IPS-15b (cell line): ENCODE results near the gene LMOD3.

Source experiments
- H3K27me3 ChIP-seq: one replicate; pipeline ENCODE4 v1.6.1; 2013; ENCODE audit warnings: low read length; ENCODE audit not compliant: control insufficient read depth, insufficient read depth
- H3K36me3 ChIP-seq: one replicate; pipeline ENCODE4 v1.6.1; 2013; ENCODE audit warnings: low read length; ENCODE audit not compliant: control insufficient read depth, insufficient read depth
- H3K4me1 ChIP-seq: one replicate; pipeline ENCODE4 v1.6.1; 2013; ENCODE audit warnings: mild to moderate bottlenecking, low read length; ENCODE audit not compliant: control insufficient read depth, insufficient read depth
- H3K4me3 ChIP-seq: one replicate; pipeline ENCODE4 v1.5.1; 2013; ENCODE audit warnings: low read depth, low read length
- H3K9ac ChIP-seq: one replicate; pipeline ENCODE4 v1.6.1; 2013; ENCODE audit warnings: low read depth, mild to moderate bottlenecking, low read length
- H3K9me3 ChIP-seq: one replicate; pipeline ENCODE4 v1.6.1; 2013; ENCODE audit warnings: mild to moderate bottlenecking, low read length; ENCODE audit not compliant: control insufficient read depth, insufficient read depth

Gene LMOD3

DNA sequence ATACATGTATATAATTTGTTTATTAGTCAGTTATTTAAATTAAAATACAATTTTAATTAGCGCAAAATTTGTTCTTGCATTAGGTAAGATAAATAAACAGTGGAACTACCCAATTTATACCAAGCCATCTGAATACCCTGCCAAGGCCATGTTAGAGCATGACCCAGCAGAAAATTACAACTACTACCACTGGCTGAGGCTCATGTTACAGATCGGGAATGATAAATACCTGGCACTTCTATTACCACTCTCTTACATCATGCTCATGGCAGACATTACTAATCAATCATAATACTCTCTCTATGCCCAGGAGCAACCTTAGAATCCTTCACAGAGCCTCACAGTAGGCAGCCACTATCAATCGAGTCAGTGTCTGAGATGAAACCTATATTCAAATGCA, 21.2 kb upstream of the LMOD3 start:
- Histone ChIP-seq H3K36me3 (no peaks in the 10 kb centered on the region), H3K9me3 (no peaks in the 10 kb centered on the region), H3K9ac (no peak overlapping the region), H3K4me3 (no peak overlapping the region), H3K27me3 (peaks cover 71% of the 10 kb centered on the region), H3K4me1 (no peaks in the 10 kb centered on the region)

DNA sequence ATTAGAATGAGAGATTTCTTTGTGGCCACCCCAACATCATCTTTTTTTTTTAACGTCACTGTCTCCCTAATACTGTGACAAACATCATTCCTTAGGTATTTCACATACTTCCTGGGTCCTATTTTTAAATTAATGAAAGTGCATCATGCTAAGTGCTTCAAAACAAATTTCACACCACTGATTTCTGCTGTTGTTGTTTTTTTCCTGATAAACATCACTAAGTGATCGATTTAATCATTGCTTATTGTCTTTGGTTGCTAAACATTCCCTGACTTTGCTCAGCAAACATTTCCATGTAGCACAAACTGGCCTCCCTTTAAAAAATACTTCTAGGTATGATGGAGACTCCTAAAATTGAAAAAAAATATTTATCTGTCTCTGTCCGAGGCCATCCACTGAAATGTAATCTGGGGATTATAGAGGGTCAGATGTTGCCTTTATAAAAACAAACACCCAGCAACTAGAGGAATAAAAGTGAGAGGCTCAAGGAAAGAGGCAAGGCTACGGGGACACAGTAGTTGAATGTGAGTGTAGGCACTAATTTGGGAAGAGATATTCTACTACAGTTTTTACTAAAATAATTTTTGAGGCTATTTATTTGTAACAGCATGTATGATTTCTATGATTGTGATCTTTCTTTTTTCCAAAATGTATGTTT, 20.5 kb upstream of the LMOD3 start:
- H3K36me3 ChIP-seq = no peaks in the 10 kb centered on the region

DNA sequence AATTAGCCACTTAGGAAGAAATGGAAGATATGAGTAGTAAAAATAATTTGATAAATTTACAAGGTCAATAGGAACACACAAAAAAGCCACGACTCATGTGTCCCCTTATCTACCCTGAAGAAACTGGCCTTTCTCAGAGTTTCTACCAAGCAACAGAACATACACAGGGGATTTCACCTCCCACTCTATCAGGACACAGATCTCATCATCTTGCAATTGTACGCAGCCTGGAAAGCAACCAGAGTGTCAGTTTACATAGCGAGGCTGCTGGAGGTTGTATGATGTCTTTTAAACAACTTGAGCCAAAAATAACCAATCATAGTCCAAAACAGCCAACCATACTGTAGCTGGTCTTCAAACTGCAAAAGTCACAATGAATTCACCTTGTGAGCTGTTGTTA, 19.7 kb upstream of the LMOD3 start:
- no peak overlapping the region for H3K4me3 ChIP-seq
- H3K27me3 ChIP-seq = peaks cover 69% of the 10 kb centered on the region
- no peaks in the 10 kb centered on the region for H3K36me3 ChIP-seq

More for the DNA sequence above, 20.5 kb upstream of the LMOD3 start:
- Histone ChIP-seq H3K4me1 (no peaks in the 10 kb centered on the region), H3K4me3 (no peak overlapping the region), H3K27me3 (peaks cover 71% of the 10 kb centered on the region), H3K9me3 (no peaks in the 10 kb centered on the region), H3K9ac (no peak overlapping the region)

DNA sequence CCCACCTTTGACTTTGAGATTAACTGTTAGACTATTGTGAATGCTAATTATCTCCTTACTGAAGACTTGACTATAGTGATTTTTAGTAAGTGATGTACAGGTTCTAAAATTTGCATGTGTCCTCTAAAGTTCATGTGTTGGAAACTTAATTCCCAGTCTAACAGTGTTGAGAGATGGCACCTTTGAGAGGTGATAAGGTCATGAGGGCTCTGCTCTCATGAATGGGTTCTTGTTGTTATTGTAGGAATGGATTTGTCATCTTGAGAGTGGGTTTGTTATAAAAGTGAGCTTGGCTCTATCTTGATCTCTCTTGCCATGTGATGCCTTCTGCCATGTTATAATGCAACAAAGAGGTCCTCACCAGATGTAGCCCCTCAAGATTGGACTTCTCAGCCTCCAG, 18.9 kb upstream of the LMOD3 start:
- H3K4me3 ChIP-seq = no peak overlapping the region
- H3K4me1 ChIP-seq = no peaks in the 10 kb centered on the region
- H3K9me3 ChIP-seq = no peaks in the 10 kb centered on the region
- no peak overlapping the region for H3K9ac ChIP-seq
- H3K36me3 ChIP-seq = no peaks in the 10 kb centered on the region
- H3K27me3 ChIP-seq = peaks cover 62% of the 10 kb centered on the region

More for the DNA sequence above, 19.7 kb upstream of the LMOD3 start:
- no peak overlapping the region for H3K9ac ChIP-seq
- H3K9me3 ChIP-seq = no peaks in the 10 kb centered on the region
- no peaks in the 10 kb centered on the region for H3K4me1 ChIP-seq

DNA sequence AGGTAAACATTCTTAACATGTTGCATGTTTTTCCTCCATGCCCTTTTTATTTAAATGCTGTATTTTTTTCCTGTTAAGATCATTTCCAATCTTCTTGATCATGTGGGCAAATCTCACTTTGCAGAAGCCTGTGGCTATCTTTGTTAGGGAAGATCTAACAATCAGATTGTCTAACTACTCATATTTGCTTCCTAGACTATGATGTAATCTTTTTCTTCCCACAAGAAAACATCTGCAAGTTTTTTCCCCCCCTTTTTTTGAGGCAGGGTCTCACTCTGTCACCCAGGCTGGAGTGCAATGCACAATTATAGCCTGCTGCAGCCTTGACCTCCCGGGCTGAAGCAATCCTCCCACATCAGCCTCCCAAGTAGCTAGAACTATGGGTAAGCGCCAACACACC, 15.0 kb upstream of the LMOD3 start:
- H3K4me3 ChIP-seq = no peak overlapping the region
- H3K4me1 ChIP-seq = no peaks in the 10 kb centered on the region
- H3K9me3 ChIP-seq = no peaks in the 10 kb centered on the region
- no peaks in the 10 kb centered on the region for H3K36me3 ChIP-seq
- peaks cover 30% of the 10 kb centered on the region for H3K27me3 ChIP-seq
- no peak overlapping the region for H3K9ac ChIP-seq

DNA sequence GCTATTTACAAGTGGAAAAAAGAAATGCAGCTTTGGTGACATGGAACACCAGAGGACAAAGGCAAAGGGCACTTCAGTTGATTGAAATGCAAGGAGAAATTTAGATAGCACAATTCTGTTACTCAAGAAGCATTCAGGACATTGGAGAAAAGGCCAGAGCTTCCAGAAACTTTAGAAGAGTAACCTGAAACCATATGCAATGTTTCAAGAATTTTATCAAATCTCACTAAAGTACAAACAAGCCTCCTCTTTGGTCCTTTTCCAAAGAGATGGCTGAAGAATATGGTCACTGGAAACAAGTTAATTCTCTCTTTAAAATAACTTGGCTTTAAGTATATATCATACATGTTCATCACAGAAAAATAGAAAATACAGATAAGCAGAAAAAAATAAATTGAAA, 14.6 kb upstream of the LMOD3 start:
- H3K4me3 ChIP-seq = no peak overlapping the region
- no peaks in the 10 kb centered on the region for H3K36me3 ChIP-seq

DNA sequence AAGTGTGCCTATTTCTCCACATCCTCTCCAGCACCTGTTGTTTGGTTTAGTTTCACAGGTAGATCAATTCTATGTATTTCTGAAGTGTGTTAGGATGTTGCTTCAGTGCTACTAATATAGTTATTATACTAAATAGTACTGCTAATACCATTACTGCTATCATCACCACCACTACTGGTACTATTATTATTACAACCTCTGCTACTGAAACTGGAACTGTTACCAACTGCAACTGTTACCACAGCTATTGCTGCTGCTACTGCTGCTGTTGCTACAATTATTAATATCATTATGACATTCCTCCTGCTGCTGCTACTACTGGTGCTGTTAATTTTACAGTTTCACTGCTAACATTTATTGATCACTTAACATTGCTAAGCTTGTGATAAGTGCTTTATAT, 8.3 kb upstream of the LMOD3 start:
- Histone ChIP-seq H3K4me3 (no peak overlapping the region), H3K9me3 (no peaks in the 10 kb centered on the region), H3K9ac (no peak overlapping the region), H3K27me3 (no peaks in the 10 kb centered on the region), H3K36me3 (no peaks in the 10 kb centered on the region), H3K4me1 (no peaks in the 10 kb centered on the region)

More for the DNA sequence above, 14.6 kb upstream of the LMOD3 start:
- peaks cover 26% of the 10 kb centered on the region for H3K27me3 ChIP-seq
- no peaks in the 10 kb centered on the region for H3K9me3 ChIP-seq
- H3K9ac ChIP-seq = no peak overlapping the region
- H3K4me1 ChIP-seq = no peaks in the 10 kb centered on the region

DNA sequence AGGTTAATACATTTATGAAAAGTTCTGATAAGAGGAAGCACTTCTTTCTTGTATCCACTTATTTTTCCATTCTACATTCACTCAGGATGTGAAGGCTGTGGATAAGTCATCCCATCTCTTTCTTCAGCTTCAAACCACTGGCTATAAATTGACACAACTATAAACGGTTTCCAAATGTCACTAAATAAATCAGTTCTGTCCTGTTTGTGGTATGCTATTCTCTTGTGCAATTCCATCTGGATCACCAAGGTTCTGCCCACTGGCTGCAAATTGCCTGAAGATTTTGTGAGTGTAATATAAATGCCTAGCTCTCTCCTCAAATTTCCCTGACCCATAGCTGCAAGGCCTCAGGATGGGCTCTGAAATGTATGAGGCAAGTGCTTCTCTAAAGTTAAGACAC, 7.1 kb upstream of the LMOD3 start:
- H3K9ac ChIP-seq = no peak overlapping the region
- no peaks in the 10 kb centered on the region for H3K36me3 ChIP-seq
- H3K4me3 ChIP-seq = no peak overlapping the region
- no peaks in the 10 kb centered on the region for H3K9me3 ChIP-seq
- H3K4me1 ChIP-seq = no peaks in the 10 kb centered on the region
- H3K27me3 ChIP-seq = no peaks in the 10 kb centered on the region

DNA sequence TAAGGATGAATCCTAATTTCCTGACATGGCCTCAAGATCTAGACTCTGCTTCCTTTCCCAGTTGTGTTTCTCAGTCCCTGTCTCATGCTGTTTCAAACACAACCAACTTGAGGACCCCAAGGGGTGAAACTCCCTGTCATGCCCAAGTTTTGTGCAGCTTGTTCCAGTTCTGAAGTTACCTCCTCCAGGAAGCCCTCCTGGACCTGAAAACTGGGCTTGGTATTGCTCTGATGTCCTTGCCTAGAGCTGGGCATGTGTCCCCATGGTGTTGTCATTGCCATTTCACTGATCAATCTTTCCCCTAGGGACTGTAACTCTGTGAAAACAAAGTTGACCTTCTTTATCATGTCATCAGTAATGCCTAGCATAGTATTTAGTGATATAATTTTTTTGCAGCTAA, 6.1 kb upstream of the LMOD3 start:
- Histone ChIP-seq H3K9ac (no peak overlapping the region), H3K4me3 (no peak overlapping the region), H3K36me3 (no peaks in the 10 kb centered on the region), H3K4me1 (no peaks in the 10 kb centered on the region), H3K27me3 (no peaks in the 10 kb centered on the region), H3K9me3 (no peaks in the 10 kb centered on the region)

DNA sequence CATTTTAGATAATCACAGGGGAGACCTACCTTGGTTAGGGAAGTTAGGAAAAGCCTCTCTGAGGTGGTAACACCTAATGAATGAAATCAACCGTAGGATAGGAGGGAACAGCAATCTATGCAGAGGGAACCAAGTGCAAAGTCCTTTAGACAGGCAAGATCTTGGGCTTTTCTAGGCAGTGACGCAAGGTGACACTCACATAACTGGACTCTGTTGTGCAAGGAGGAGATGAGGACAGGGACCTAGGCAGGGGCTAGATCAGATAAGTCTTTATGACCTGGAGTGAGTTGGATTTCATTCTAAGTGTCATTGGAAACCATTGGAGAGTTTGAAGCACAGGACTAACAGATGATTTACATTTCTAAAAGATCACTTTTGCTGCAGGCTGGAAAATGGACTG, 4.6 kb upstream of the LMOD3 start:
- Histone ChIP-seq H3K4me1 (no peaks in the 10 kb centered on the region), H3K27me3 (no peaks in the 10 kb centered on the region), H3K9me3 (no peaks in the 10 kb centered on the region), H3K9ac (no peak overlapping the region), H3K4me3 (no peak overlapping the region), H3K36me3 (no peaks in the 10 kb centered on the region)

DNA sequence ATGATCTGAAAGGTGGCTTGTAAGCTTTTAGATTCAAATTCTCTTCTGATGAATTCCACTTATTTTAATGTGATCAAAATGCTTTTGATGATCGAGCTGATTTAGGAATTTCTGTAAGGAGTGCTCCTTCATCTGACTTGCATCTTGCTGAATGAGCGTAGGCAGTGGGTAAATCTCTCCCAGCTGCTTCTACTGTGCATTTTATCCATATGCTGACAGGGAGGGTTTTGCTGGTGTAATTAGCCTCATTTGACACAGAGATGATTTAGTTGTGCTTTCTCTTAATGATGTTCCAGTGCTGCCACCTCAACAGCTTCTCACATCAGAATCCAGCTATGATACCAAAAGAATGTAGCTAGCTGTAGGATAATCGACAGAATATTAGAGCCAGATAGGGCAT, 3.8 kb upstream of the LMOD3 start:
- H3K27me3 ChIP-seq = no peaks in the 10 kb centered on the region

DNA sequence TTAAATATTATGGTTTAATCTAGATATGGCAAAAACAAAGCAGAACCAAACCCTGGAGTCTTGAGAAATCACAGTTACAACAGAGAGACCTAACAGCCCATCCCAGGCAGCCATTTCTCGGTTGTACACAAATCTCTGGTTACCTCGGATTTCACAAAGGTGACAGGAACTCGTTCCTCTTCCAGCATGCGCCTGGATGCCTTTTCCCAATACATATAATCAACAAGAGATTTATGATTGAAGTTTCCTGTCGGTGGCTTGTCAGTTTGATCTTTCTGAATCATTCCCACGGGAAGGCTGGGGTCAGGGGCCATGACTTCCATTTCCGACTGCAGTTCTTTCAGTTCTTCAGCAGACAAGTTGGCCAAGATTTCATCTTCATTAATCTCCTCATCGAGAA, 445 bp downstream of the LMOD3 start:
- Histone ChIP-seq H3K27me3 (no peaks in the 10 kb centered on the region), H3K9me3 (no peaks in the 10 kb centered on the region), H3K36me3 (no peaks in the 10 kb centered on the region), H3K9ac (no peak overlapping the region), H3K4me3 (no peak overlapping the region), H3K4me1 (no peaks in the 10 kb centered on the region)

More for the DNA sequence above, 3.8 kb upstream of the LMOD3 start:
- Histone ChIP-seq H3K4me3 (no peak overlapping the region), H3K4me1 (no peaks in the 10 kb centered on the region), H3K36me3 (no peaks in the 10 kb centered on the region), H3K9me3 (no peaks in the 10 kb centered on the region), H3K9ac (no peak overlapping the region)
